Measurements from ENCODE around the gene TRIO.
"Not testable (repeated sequence)": the region's sequence is repeated elsewhere in the genome, so short reads cannot be mapped to it uniquely, and the experiment has no call there.

Gene TRIO

DNA sequence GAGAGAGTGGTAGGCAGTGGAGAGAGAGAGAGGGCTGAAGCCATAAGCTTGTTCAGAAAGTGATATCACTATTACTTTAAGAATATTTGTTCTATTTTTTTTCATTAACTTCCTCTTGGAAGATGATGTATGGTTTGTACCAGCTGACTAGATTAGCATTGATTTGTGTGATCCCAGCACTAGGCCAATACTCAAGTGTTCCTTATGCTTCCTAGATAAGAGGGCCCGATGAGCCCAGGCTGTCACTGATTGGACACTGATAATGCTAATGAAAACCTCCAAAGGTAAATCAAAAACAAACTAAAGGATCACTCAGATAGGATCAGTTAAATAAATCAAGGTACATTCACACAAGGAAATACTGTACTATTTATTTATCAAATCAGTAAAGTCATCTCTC, 385.8 kb downstream of the TRIO start:
- no peak for DNase-seq

DNA sequence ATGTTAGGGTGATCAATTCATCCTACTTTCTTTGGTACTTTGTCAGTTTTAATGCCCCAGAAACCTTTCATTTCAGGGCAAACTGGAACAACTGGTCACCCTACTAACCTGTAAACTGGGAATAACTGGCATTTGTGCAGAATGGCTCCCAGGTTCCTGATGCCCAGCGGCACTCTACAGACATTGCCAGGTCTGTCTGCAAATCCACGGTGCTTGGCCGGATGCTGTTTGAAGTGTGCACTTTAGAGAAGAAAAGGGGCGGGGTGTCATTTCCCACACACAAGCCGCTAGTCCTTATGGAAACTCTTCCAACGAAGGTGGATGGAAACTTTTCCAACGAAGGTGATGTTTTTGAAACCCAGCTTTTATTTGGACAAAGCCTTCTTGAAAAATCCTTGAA, 388.5 kb downstream of the TRIO start:
- DNase-seq = no peak

DNA sequence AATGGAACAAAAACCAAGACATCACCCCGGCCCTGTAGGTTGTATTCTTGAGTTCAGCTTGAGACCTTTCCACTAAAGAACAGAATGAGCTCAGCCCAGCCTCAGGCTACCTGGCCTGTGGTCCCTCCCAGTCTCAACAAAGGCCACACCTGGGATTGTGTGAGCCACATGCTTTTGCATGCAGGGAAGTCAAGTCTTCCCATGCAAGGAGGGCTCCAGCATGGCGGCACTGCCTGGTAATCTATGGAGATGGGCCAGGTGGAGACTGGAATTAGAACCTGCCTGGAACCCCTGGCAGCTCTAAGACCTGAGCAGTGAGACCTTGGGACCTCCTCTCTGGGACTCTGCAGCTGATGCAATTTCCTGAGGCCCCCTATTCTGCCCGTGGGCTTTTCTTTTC, 389.0 kb downstream of the TRIO start:
- DNase-seq = no peak

GRCh38 chr5:14534773-14535172, 391.6 kb downstream of the TRIO start:
- no peak for DNase-seq

- DNase-seq = no peak
These were observed 402.2 kb downstream of the TRIO start for GRCh38 chr5:14545308-14545707.

DNA sequence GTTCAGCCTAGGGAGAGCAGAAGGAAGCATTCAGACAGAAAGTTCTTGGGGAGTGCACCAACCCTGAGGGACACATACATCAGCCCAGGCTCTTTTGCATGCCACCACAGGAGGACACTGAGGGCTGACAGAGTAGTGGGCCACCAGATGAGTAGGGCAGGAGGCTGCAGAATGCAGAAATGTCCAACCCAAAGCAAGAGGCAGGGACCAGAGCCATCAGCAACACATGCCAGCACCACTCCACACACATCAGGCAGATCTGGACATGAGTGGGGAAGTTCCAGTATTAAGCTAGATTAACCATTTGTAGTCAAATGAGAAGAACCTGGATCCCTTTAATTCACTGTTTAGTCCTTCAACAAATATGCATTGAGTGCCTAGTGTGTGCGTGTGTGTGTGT, 402.7 kb downstream of the TRIO start:
- no peak for DNase-seq

DNA sequence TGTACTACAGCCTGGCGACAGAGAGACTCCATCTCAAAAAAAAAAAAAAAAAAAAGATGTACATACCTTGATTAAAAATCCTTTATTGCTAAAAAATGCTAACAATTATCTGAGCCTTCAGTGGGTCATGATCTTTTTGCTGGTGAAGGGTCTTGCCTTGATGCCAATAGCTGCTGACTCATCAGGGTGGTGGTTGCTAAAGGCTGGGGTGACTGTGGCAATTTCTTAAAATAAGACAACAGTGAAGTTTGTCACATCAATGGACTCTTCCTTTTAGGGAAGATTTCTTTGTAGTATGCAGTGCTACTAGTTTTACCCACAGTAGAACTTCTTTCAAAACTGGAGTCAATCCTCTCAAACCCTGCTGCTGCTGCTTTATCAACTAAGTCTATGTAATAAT, 404.5 kb downstream of the TRIO start:
- no peak for DNase-seq

GRCh38 chr5:14551211-14551610, 408.1 kb downstream of the TRIO start:
- DNase-seq = no peak

GRCh38 chr5:14552017-14552416, 408.9 kb downstream of the TRIO start:
- DNase-seq = no peak

- not testable (repeated sequence) for DNase-seq
These were observed 411.1 kb downstream of the TRIO start for GRCh38 chr5:14554288-14554687.

- DNase-seq = no peak
These were observed 412.9 kb downstream of the TRIO start for GRCh38 chr5:14556015-14556414.

GRCh38 chr5:14557203-14557770, 414.1 kb downstream of the TRIO start:
- DNase-seq = no peak

- no peak for DNase-seq
These were observed 414.8 kb downstream of the TRIO start for GRCh38 chr5:14557791-14558415.

Data from stimulated activated CD4-positive, alpha-beta T cell treated with anti-CD3 and anti-CD28 coated beads, Interleukin-1b, Interleukin-23, amount 100 ng/mL, for 48 hours (primary cell).